Measurements from ENCODE around the gene HPSE2.

DNA sequence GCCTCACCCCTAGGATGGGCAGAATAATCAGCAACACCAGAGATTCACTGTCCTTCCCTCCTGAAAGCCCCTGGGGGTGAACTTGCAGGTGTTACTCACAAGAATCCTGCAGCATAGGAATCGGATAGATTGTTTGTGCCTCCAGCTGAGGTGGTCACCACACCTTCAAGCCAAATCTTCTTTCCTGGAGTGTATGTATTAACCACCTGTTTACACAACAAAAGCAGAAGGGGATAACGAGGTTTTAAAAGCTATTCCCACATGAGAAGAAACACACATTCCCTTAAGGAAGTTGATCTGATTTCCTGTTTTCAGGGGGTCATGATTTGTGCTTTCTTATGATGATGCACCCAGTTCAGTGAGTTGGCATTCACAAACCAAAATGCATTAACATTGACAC lies 615.1 kb downstream of the HPSE2 start:
- TF ChIP-seq CEBPB (IDR thresholded peaks at IDR 0.05) (no peak), TAF1 (IDR thresholded peaks at IDR 0.05; ENCODE audit: low read depth) (no peak), TCF12 (IDR thresholded peaks at IDR 0.05; ENCODE audit: low read depth) (no peak), MAX (IDR thresholded peaks at IDR 0.05) (no peak), NFIC (IDR thresholded peaks at IDR 0.05) (no peak)
- TF ChIP-seq, protein P1, sequence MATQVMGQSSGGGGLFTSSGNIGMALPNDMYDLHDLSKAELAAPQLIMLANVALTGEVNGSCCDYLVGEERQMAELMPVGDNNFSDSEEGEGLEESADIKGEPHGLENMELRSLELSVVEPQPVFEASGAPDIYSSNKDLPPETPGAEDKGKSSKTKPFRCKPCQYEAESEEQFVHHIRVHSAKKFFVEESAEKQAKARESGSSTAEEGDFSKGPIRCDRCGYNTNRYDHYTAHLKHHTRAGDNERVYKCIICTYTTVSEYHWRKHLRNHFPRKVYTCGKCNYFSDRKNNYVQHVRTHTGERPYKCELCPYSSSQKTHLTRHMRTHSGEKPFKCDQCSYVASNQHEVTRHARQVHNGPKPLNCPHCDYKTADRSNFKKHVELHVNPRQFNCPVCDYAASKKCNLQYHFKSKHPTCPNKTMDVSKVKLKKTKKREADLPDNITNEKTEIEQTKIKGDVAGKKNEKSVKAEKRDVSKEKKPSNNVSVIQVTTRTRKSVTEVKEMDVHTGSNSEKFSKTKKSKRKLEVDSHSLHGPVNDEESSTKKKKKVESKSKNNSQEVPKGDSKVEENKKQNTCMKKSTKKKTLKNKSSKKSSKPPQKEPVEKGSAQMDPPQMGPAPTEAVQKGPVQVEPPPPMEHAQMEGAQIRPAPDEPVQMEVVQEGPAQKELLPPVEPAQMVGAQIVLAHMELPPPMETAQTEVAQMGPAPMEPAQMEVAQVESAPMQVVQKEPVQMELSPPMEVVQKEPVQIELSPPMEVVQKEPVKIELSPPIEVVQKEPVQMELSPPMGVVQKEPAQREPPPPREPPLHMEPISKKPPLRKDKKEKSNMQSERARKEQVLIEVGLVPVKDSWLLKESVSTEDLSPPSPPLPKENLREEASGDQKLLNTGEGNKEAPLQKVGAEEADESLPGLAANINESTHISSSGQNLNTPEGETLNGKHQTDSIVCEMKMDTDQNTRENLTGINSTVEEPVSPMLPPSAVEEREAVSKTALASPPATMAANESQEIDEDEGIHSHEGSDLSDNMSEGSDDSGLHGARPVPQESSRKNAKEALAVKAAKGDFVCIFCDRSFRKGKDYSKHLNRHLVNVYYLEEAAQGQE (IDR thresholded peaks at IDR 0.05; ENCODE audit: low read depth), result no peak
